RWPE1 (cell line): Measurements from ENCODE around the gene CS.
A peak's percentile ranks its signal among the peaks of the same experiment; 100 is the strongest.

ENCODE experiments used
- CTCF ChIA-PET: fragments of 350-600 bp; sonication (Branson Sonifier 250); formaldehyde crosslinking; extraction: SDS; loops from one replicate; lab custom pipeline; 2021; lab: Yijun Ruan, JAX
- POLR2A ChIA-PET: fragments of 400-600 bp; formaldehyde crosslinking; extraction: SDS; loops from one replicate; lab custom pipeline; 2020; ENCODE audit warnings: antibody characterized with exemption; ENCODE audit not compliant: low non-redundant PET; lab: Yijun Ruan, JAX
- DNase-seq: peaks from one replicate; pipeline ENCODE4 v3.0.0; 2012; ENCODE audit warnings: low spot score
- H3K27ac ChIP-seq: fragments of 450-650 bp; 2 replicates; pipeline ENCODE4 v1.5.1; 2017
- TF ChIP-seq, protein P1 (sequence below): fragments of 450-650 bp; conservative IDR thresholded peaks from 2 replicates; pipeline ENCODE4 v1.5.1; 2017; ENCODE audit warnings: low read depth, mild to moderate bottlenecking

The CS gene

DNA sequence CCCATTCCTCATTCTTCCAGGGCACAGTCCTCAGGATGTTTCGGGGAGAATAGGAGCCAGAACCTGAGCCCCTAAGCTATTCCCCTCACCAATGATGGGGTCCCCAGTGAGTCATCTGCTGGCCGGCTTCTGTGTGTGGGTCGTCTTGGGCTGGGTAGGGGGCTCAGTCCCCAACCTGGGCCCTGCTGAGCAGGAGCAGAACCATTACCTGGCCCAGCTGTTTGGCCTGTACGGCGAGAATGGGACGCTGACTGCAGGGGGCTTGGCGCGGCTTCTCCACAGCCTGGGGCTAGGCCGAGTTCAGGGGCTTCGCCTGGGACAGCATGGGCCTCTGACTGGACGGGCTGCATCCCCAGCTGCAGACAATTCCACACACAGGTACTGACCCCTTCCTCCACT, 68.9 kb downstream of the CS start:
- POLR2A ChIA-PET: no interaction called here
- CTCF ChIA-PET: no interaction called here
- DNase-seq: no peak
- TF ChIP-seq, protein P1, sequence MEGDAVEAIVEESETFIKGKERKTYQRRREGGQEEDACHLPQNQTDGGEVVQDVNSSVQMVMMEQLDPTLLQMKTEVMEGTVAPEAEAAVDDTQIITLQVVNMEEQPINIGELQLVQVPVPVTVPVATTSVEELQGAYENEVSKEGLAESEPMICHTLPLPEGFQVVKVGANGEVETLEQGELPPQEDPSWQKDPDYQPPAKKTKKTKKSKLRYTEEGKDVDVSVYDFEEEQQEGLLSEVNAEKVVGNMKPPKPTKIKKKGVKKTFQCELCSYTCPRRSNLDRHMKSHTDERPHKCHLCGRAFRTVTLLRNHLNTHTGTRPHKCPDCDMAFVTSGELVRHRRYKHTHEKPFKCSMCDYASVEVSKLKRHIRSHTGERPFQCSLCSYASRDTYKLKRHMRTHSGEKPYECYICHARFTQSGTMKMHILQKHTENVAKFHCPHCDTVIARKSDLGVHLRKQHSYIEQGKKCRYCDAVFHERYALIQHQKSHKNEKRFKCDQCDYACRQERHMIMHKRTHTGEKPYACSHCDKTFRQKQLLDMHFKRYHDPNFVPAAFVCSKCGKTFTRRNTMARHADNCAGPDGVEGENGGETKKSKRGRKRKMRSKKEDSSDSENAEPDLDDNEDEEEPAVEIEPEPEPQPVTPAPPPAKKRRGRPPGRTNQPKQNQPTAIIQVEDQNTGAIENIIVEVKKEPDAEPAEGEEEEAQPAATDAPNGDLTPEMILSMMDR: no peak
- no peak overlapping the region for H3K27ac ChIP-seq

DNA sequence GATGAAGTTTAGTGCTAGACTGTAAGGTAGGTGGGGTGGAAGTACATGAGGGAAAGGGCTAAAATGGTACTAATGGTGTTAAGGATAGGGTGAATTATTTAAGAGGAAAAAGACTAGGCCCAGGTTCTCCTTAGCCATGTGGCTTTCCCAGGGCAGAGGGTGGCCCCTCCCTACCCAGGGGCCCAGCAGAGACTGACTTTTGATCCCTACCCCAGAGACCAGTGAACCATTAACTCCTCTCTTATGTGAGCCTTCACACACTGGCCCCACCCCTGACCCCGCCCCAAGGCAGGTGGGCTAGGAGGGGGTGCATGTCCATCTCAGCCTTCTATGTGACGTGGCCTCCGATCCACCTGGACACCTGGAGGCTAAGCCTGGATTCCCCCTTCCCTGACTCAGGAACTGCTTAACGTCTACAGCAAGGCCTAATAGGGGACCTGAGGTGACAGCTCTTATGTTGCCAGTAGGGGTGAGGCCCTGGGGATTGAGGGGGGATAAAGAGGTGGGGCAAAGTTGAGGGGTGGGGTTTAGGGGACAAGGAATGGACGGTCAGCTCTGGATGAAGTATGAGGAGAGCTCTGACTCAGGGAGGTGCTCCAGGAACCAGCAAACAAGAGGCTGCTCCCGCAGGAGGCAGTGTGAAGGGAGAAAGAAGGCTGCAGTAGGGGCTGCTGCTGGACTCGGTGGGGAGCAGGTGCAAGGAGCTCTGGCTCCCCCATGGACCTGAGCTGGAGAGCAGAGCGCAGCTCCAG, 69.5 kb downstream of the CS start:
- DNase-seq: no peak
- no peak overlapping the region for H3K27ac ChIP-seq
- CTCF ChIA-PET: no interaction called here
- TF ChIP-seq, protein P1: no peak
- POLR2A ChIA-PET: interaction anchor here (0.8 kb wide), 1 partner anchor 28 kb away, joined by 4 read pairs; no protein-coding TSS in a partner anchor

DNA sequence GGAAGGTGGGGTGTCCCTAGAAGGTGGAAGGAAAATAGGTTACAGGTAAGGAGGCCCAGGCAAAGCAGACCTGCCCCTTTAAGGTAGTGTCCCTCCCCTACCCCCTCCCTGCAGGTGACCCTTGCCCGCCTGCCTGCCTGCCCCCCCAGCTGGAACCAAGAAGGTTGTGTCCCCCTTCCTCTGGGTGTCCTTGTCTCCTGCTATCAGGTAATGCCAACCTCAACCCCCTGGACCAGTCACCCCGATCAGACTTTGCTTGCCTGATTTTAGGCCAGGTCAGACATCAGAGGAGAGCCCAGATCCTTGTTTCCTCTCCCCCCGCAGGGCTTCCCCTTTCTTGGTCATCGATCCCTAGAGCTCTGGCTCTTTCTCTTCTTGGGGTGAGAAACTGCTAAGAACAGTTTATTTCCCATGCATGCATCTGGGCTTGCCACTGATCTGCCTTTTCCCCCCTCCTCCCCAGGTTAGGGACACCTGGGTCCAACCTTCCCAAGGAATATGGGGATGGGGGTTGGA, 70.2 kb downstream of the CS start, which contains the start of gene SLC39A5:
Gene SLC39A5 (plus strand): TSS at position 136 of the 516 bp plus-strand sequence. CDS start 1,224 bp downstream, outside the sequence.
- ChIA-PET CTCF (no interaction called here), POLR2A (interaction anchor here (0.8 kb wide), 1 partner anchor 28 kb away, joined by 4 read pairs; no protein-coding TSS in a partner anchor)
- H3K27ac ChIP-seq: no peak within 1 kb of the TSS
- no peak for DNase-seq
- TF ChIP-seq, protein P1: no peak

DNA sequence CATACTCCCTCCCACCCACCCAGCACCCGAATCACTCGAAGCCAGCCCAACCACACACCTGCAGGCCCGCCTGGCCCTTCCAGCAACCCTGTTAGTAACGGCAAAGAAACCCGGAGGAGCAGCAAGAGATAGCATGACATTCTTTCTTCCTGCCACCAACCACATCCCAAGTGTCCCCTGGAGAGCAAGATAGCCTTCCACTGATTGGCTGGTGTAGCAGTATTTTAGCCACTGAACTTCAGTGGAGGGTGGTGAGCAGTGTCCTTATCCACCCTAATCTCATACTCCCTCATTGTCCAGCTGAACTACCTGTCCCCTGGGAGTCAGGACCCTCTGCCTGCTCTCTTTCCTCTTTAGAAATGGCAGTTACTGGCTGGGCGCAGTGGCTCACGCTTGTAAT, 71.0 kb downstream of the CS start:
- ChIA-PET CTCF (no interaction called here), POLR2A (interaction anchor here (0.7 kb wide), 1 partner anchor 19 kb away, joined by 3 read pairs; no protein-coding TSS in a partner anchor)
- H3K27ac ChIP-seq: no peak overlapping the region
- TF ChIP-seq, protein P1: no peak
- DNase-seq: no peak

DNA sequence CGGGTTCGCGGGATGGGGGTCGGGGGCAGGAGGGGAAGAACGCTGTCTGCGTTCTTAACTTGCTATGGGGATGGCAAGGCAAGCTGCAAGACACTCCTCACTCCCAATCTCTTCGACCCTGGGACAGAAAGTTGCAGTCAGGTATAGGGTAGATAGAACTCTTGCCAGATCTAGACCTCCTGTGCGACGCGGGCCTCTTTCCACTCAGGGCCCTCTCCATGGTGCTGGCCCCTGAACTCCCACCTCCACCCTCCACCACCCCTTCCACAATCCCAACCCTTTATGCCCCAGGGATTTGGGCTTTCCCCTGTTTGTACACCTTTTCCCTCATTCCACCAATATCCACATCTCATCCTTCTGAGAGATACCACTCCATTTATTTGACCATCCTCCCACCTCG, 75.2 kb downstream of the CS start:
- ChIA-PET CTCF (interaction anchor here (1.3 kb wide), 1 partner anchor 105 kb away, joined by 3 read pairs; no protein-coding TSS in a partner anchor), POLR2A (no interaction called here)
- TF ChIP-seq, protein P1: no peak
- DNase-seq: no peak
- H3K27ac ChIP-seq: peak overlapping the region; percentile 97

DNA sequence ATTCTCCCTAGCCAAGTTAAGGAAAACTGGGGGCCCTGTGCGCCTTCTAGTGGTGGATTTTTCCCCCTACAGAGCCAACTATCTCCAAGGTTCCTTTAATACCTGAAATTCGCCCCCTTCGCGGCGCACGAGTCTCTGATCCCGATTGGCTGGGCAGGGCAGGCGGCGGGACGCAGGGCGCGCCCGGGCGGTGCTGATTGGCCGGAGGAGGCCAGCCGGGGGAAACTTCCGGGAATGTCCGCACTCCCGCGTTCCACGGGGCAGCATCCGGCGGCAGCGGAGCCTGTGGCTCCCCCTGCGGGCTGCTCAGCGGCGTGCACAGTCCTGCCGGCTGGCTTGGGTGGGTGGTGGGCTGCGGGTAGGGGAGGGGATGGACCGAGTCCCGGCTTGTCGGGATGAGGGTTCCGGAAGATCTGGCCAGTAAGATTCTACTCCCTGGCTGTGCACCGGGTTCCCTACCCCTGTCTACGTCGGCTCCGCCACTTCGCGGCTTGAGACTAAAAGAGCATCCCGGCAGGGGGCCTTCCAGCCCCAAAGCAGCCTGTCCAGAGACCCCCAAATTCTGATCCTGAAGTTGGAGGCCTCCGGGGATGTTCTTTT, 75.9 kb downstream of the CS start, which contains the start of gene NABP2:
Gene NABP2 (plus strand): TSS at position 241 of the 600 bp plus-strand sequence. CDS start 515 bp downstream, outside the sequence.
- DNase-seq: peak; percentile 100
- TF ChIP-seq, protein P1: peak; percentile 99
- ChIA-PET POLR2A (no interaction called here), CTCF (no interaction called here)
- H3K27ac ChIP-seq: peak within 1 kb of the TSS; percentile 97
